Smooth muscle cell (in vitro differentiated cells): ENCODE data around the gene GPRIN3. TPM values are rescaled to one million over a fixed set of nuclear protein-coding genes. Genes with fewer than 3 reads are reported as not detected.

ENCODE experiments used
- DNase-seq: peaks from one replicate; lab custom pipeline; 2025; ENCODE audit not compliant: unreplicated experiment; lab: John Stamatoyannopoulos, UW
- H2AFZ ChIP-seq: fragments of 200-600 bp; sonication (generic); 2 replicates; pipeline ENCODE4 v1.6.0; 2016; ENCODE audit warnings: antibody characterized with exemption, low read depth, mild to moderate bottlenecking
- H3F3A ChIP-seq: fragments of 200-600 bp; sonication (generic); 2 replicates; pipeline ENCODE4 v1.6.0; 2017; ENCODE audit warnings: antibody characterized with exemption, low read depth
- H3K27ac ChIP-seq: fragments of 200-600 bp; sonication (generic); 2 replicates; pipeline ENCODE4 v1.5.1; 2016; ENCODE audit warnings: low read depth, mild to moderate bottlenecking
- H3K27me3 ChIP-seq: fragments of 200-600 bp; sonication (generic); 2 replicates; pipeline ENCODE4 v1.6.1; 2016; ENCODE audit warnings: low read depth, mild to moderate bottlenecking
- H3K36me3 ChIP-seq: fragments of 200-600 bp; sonication (generic); 2 replicates; pipeline ENCODE4 v1.5.1; 2016; ENCODE audit warnings: low read depth
- H3K4me1 ChIP-seq: fragments of 200-600 bp; sonication (generic); 2 replicates; pipeline ENCODE4 v1.5.1; 2016; ENCODE audit warnings: low read depth
- H3K4me2 ChIP-seq: fragments of 200-600 bp; sonication (generic); 2 replicates; pipeline ENCODE4 v1.6.0; 2016; ENCODE audit warnings: mild to moderate bottlenecking
- H3K4me3 ChIP-seq: fragments of 200-600 bp; sonication (generic); 2 replicates; pipeline ENCODE4 v1.5.1; 2016; ENCODE audit warnings: mild to moderate bottlenecking
- H3K79me2 ChIP-seq: fragments of 200-600 bp; sonication (generic); 2 replicates; pipeline ENCODE4 v1.6.0; 2016; ENCODE audit warnings: low read depth, mild to moderate bottlenecking
- H3K9ac ChIP-seq: fragments of 200-600 bp; sonication (generic); 2 replicates; pipeline ENCODE4 v1.6.0; 2016; ENCODE audit warnings: low read depth
- H3K9me3 ChIP-seq: fragments of 200-600 bp; sonication (generic); replicated peaks from 2 replicates; pipeline ENCODE4 v1.5.1; 2016; ENCODE audit warnings: low read depth
- H4K20me1 ChIP-seq: fragments of 200-600 bp; sonication (generic); 2 replicates; pipeline ENCODE4 v1.6.0; 2016; ENCODE audit warnings: low read depth
- CTCF ChIP-seq: fragments of 200-600 bp; sonication (generic); IDR thresholded peaks from 2 replicates; pipeline ENCODE4 v1.5.1; 2017; ENCODE audit warnings: borderline replicate concordance, mild to moderate bottlenecking, antibody characterized with exemption; ENCODE audit not compliant: insufficient read depth, poor library complexity, severe bottlenecking
- WGBS: methylation state at CpG from one replicate; pipeline ENCODE4 v1.1.7; 2016; ENCODE audit warnings: low lambda C conversion rate; 5-methylcytosine and 5-hydroxymethylcytosine counted together
- polyA plus RNA-seq: library from polyadenylated mRNA; unstranded; fragments of >200 nt; fragmentation: Nextera tagmentation; extraction: Ambion mirVana; gene quantifications from 2 replicates; pipeline ENCODE4 v1.2.1, GENCODE V29; 2016
- total RNA-seq: library from RNA; depleted of rRNA; stranded (reverse); fragments of >200 nt; gene quantifications from 2 replicates; pipeline ENCODE4 v1.2.3, GENCODE V29; 2014

GPRIN3 gene
- total and polyA plus RNA-seq, 2 experiments from 2014 or later, result 0.47 to 1.8 TPM

GRCh38 chr4:89289312-89289711, 18.3 kb downstream of the GPRIN3 start:
- Histone ChIP-seq H2AFZ (no peak overlapping the region), H4K20me1 (no peaks in the 10 kb centered on the region), H3K9me3 (no peaks in the 10 kb centered on the region), H3K4me1 (no peaks in the 10 kb centered on the region), H3K4me2 (no peak overlapping the region), H3K4me3 (no peak overlapping the region), H3K36me3 (no peaks in the 10 kb centered on the region), H3K9ac (no peak overlapping the region), H3K79me2 (no peaks in the 10 kb centered on the region), H3F3A (no peaks in the 10 kb centered on the region), H3K27me3 (no peaks in the 10 kb centered on the region), H3K27ac (no peak overlapping the region)
- no peak for TF ChIP-seq CTCF
- DNase-seq, result no peak
- WGBS, result 91% methylated on average over 2 of the region's 2 CpGs

GRCh38 chr4:89288430-89288829, 19.2 kb downstream of the GPRIN3 start:
- no peaks in the 10 kb centered on the region for H3K36me3 ChIP-seq
- H4K20me1 ChIP-seq, result no peaks in the 10 kb centered on the region
- no peaks in the 10 kb centered on the region for H3K79me2 ChIP-seq
- no peaks in the 10 kb centered on the region for H3K9me3 ChIP-seq
- no peak overlapping the region for H3K27ac ChIP-seq
- no peaks in the 10 kb centered on the region for H3K4me1 ChIP-seq
- H3K4me2 ChIP-seq, result no peak overlapping the region
- H3K4me3 ChIP-seq, result no peak overlapping the region
- no peak overlapping the region for H3K9ac ChIP-seq
- no peaks in the 10 kb centered on the region for H3K27me3 ChIP-seq
- DNase-seq, result no peak
- no peaks in the 10 kb centered on the region for H3F3A ChIP-seq
- H2AFZ ChIP-seq, result no peak overlapping the region
- WGBS, result 95% methylated on average over 2 of the region's 2 CpGs
- no peak for TF ChIP-seq CTCF

GRCh38 chr4:89287945-89288344, 19.7 kb downstream of the GPRIN3 start:
- Histone ChIP-seq H3K4me1 (no peaks in the 10 kb centered on the region), H3K27me3 (no peaks in the 10 kb centered on the region), H4K20me1 (no peaks in the 10 kb centered on the region), H3K9ac (no peak overlapping the region), H3K36me3 (no peaks in the 10 kb centered on the region), H3F3A (no peaks in the 10 kb centered on the region), H2AFZ (no peak overlapping the region), H3K27ac (no peak overlapping the region), H3K4me2 (no peak overlapping the region), H3K4me3 (no peak overlapping the region), H3K79me2 (no peaks in the 10 kb centered on the region), H3K9me3 (no peaks in the 10 kb centered on the region)
- TF ChIP-seq CTCF, result no peak
- no peak for DNase-seq
- WGBS, result 56% methylated on average over 6 of the region's 6 CpGs

- Histone ChIP-seq H3K4me3 (no peak overlapping the region), H3K27me3 (no peaks in the 10 kb centered on the region), H3K36me3 (no peaks in the 10 kb centered on the region), H3K9me3 (no peaks in the 10 kb centered on the region), H3K4me1 (no peaks in the 10 kb centered on the region), H3F3A (no peaks in the 10 kb centered on the region), H2AFZ (no peak overlapping the region), H3K27ac (no peak overlapping the region), H3K4me2 (no peak overlapping the region), H4K20me1 (no peaks in the 10 kb centered on the region), H3K79me2 (no peaks in the 10 kb centered on the region), H3K9ac (no peak overlapping the region)
- no peak for TF ChIP-seq CTCF
- WGBS, result 82% methylated on average over 2 of the region's 2 CpGs
- DNase-seq, result no peak
Measured at GRCh38 chr4:89285745-89286144, 21.9 kb downstream of the GPRIN3 start.
